NB4 (cell line): Measurements from ENCODE around the gene ZNF225.

ENCODE experiments used
- DNase-seq: peaks from one replicate; pipeline ENCODE4 v3.0.0; 2010; ENCODE audit warnings: low read depth
- H3K4me3 ChIP-seq: one replicate; pipeline ENCODE4 v1.5.1; 2011; ENCODE audit warnings: mild to moderate bottlenecking, low read depth, low read length, moderate library complexity
- CTCF ChIP-seq: IDR thresholded peaks from one replicate; pipeline ENCODE4 v1.5.1; 2012; ENCODE audit warnings: low read depth, low read length
- MAX ChIP-seq: IDR thresholded peaks from 2 replicates; pipeline ENCODE4 v1.6.1; 2011; ENCODE audit warnings: low read depth, low read length
- MYC ChIP-seq: IDR thresholded peaks from 2 replicates; pipeline ENCODE4 v1.6.1; 2011; ENCODE audit warnings: low read depth, low read length
- POLR2A ChIP-seq: IDR thresholded peaks from 2 replicates; pipeline ENCODE4 v1.6.1; 2011; ENCODE audit warnings: mild to moderate bottlenecking; ENCODE audit not compliant: insufficient read length; ENCODE audit errors: extremely low read depth

The ZNF225 gene

GRCh38 chr19:44113138-44113783, at the start of gene ZNF225:
TSS of gene ZNF225 (plus strand) at chr19:44113399. CDS start at chr19:44115828, 2,429 bp downstream.
- peak; percentile 95 for DNase-seq
- peak within 1 kb of the TSS; percentile 89 for H3K4me3 ChIP-seq
- TF ChIP-seq POLR2A: peak; percentile 47
- TF ChIP-seq CTCF: no peak
- TF ChIP-seq MYC: peak; percentile 30; the same call in 1 of the 2 replicates
- no peak for TF ChIP-seq MAX

GRCh38 chr19:44066305-44066704, 46.9 kb upstream of the ZNF225 start:
- TF ChIP-seq CTCF (no peak), MAX (no peak), MYC (no peak), POLR2A (no peak)
- H3K4me3 ChIP-seq: no peak overlapping the region

GRCh38 chr19:44069415-44069814, 43.8 kb upstream of the ZNF225 start:
- no peak for TF ChIP-seq CTCF
- no peak for TF ChIP-seq MYC
- no peak for TF ChIP-seq MAX
- no peak for TF ChIP-seq POLR2A
- no peak overlapping the region for H3K4me3 ChIP-seq
- no peak for DNase-seq

More at GRCh38 chr19:44066305-44066704, 46.9 kb upstream of the ZNF225 start:
- no peak for DNase-seq

- peak; percentile 90 for DNase-seq
- no peak for TF ChIP-seq CTCF
- no peak for TF ChIP-seq POLR2A
- peak within 1 kb of the TSS; percentile 77 for H3K4me3 ChIP-seq
These were observed 41.2 kb upstream of the ZNF225 start, which contains the start of gene ZNF284 for GRCh38 chr19:44071824-44072542. TSS of gene ZNF284 (plus strand) at chr19:44072159. CDS start at chr19:44076390, 4,231 bp downstream.

GRCh38 chr19:44072543-44073401, 40.4 kb upstream of the ZNF225 start:
- H3K4me3 ChIP-seq: peak overlapping the region; percentile 77

More at GRCh38 chr19:44072543-44073401, 40.4 kb upstream of the ZNF225 start:
- peak; percentile 7 for DNase-seq
- TF ChIP-seq MYC (no peak), MAX (no peak), POLR2A (no peak), CTCF (no peak)
